GM23338 (cell line): Measurements from ENCODE around the gene DDX21. TPM values are rescaled to one million over a fixed set of nuclear protein-coding genes. Genes with fewer than 3 reads are reported as not detected.

Experiments
- ATAC-seq: fragments of 200-7000 bp; cut with Tn5 transposase; 3 replicates; pipeline ENCODE4 v1.9.1; 2020
- DNase-seq: peaks from one replicate; pipeline ENCODE4 v3.0.0-alpha.2; 2015; ENCODE audit warnings: low spot score
- H2AFZ ChIP-seq: fragments of 200-600 bp; sonication (generic); 2 replicates; pipeline ENCODE4 v1.8.0; 2016; ENCODE audit warnings: antibody characterized with exemption, mild to moderate bottlenecking, moderate library complexity
- H3F3A ChIP-seq: fragments of 200-600 bp; sonication (generic); replicated peaks from 2 replicates; pipeline ENCODE4 v1.8.0; 2017; ENCODE audit warnings: antibody characterized with exemption, mixed run types, low read depth
- H3K27ac ChIP-seq: fragments of 200-600 bp; sonication (generic); 2 replicates; pipeline ENCODE4 v1.6.1; 2016; ENCODE audit warnings: low read depth
- H3K27me3 ChIP-seq: fragments of 200-600 bp; sonication (generic); 2 replicates; pipeline ENCODE4 v1.8.0; 2016; ENCODE audit warnings: mild to moderate bottlenecking, mixed run types, moderate library complexity; ENCODE audit not compliant: insufficient read depth
- H3K36me3 ChIP-seq: fragments of 200-600 bp; sonication (generic); 2 replicates; pipeline ENCODE4 v1.8.0; 2016; ENCODE audit warnings: mild to moderate bottlenecking; ENCODE audit not compliant: insufficient read depth
- H3K4me1 ChIP-seq: fragments of 200-600 bp; sonication (generic); 2 replicates; pipeline ENCODE4 v1.8.0; 2016; ENCODE audit warnings: mild to moderate bottlenecking, moderate library complexity; ENCODE audit not compliant: insufficient read depth
- H3K4me2 ChIP-seq: fragments of 200-600 bp; sonication (generic); 2 replicates; pipeline ENCODE4 v1.7.1; 2017; ENCODE audit warnings: mixed run types
- H3K4me3 ChIP-seq: fragments of 200-600 bp; sonication (generic); 2 replicates; pipeline ENCODE4 v1.6.1; 2016; ENCODE audit warnings: mixed run types
- H3K79me2 ChIP-seq: fragments of 200-600 bp; sonication (generic); replicated peaks from 2 replicates; pipeline ENCODE4 v1.8.0; 2017; ENCODE audit warnings: mild to moderate bottlenecking; ENCODE audit not compliant: insufficient read depth
- H3K9me2 ChIP-seq: fragments of 200-600 bp; sonication (generic); 2 replicates; pipeline ENCODE4 v1.8.0; 2017; ENCODE audit not compliant: insufficient read depth
- H4K20me1 ChIP-seq: fragments of 200-600 bp; sonication (generic); replicated peaks from 2 replicates; pipeline ENCODE4 v1.8.0; 2017; ENCODE audit warnings: mild to moderate bottlenecking; ENCODE audit not compliant: insufficient read depth
- H3K27ac Mint-ChIP-seq: 2 replicates; pipeline ENCODE4 v1.8.0; 2020; ENCODE audit warnings: inconsistent platforms, mild to moderate bottlenecking, moderate library complexity, mixed read lengths
- H3K27me3 Mint-ChIP-seq: 3 replicates; pipeline ENCODE4 v1.8.0; 2022; ENCODE audit warnings: low read depth, mild to moderate bottlenecking, moderate library complexity, mixed read lengths, inconsistent platforms; ENCODE audit not compliant: insufficient read depth, poor library complexity
- H3K36me3 Mint-ChIP-seq: 3 replicates; pipeline ENCODE4 v1.8.0; 2021; ENCODE audit warnings: low read depth, mild to moderate bottlenecking, inconsistent platforms, moderate library complexity, mixed read lengths
- H3K4me1 Mint-ChIP-seq: 3 replicates; pipeline ENCODE4 v1.8.0; 2020; ENCODE audit warnings: mild to moderate bottlenecking, inconsistent platforms, mixed read lengths
- H3K4me3 Mint-ChIP-seq: 3 replicates; pipeline ENCODE4 v1.8.0; 2021; ENCODE audit warnings: moderate library complexity, mild to moderate bottlenecking, inconsistent platforms, mixed read lengths
- H3K9me3 Mint-ChIP-seq: 3 replicates; pipeline ENCODE4 v1.8.0; 2020; ENCODE audit warnings: moderate library complexity, mild to moderate bottlenecking, inconsistent platforms, mixed read lengths
- CREB1 ChIP-seq: fragments of 250-450 bp; sonication (Bioruptor Pico); IDR thresholded peaks from 2 replicates; pipeline ENCODE4 v1.5.0; 2020; ENCODE audit warnings: low read depth, mild to moderate bottlenecking, moderate library complexity
- EZH2 ChIP-seq: fragments of 200-600 bp; sonication (generic); IDR thresholded peaks from one replicate; pipeline ENCODE4 v1.8.0; 2017; ENCODE audit warnings: antibody characterized with exemption, mild to moderate bottlenecking, low read depth; ENCODE audit not compliant: unreplicated experiment
- JUNB ChIP-seq: IDR thresholded peaks from one replicate; pipeline ENCODE4 v1.6.1; 2016; ENCODE audit warnings: antibody characterized with exemption; ENCODE audit not compliant: unreplicated experiment
- NANOG ChIP-seq: IDR thresholded peaks from 2 replicates; pipeline ENCODE4 v1.6.1; 2016; ENCODE audit warnings: antibody characterized with exemption, borderline replicate concordance
- REST ChIP-seq: IDR thresholded peaks from one replicate; pipeline ENCODE4 v1.6.1; 2018; ENCODE audit warnings: antibody characterized with exemption; ENCODE audit not compliant: unreplicated experiment
- STAT1 ChIP-seq: IDR thresholded peaks from one replicate; pipeline ENCODE4 v1.6.1; 2016; ENCODE audit warnings: antibody characterized with exemption; ENCODE audit not compliant: unreplicated experiment
- ZNF331 ChIP-seq: fragments of 250-450 bp; sonication (Bioruptor Pico); IDR thresholded peaks from 2 replicates; pipeline ENCODE4 v1.5.0; 2020; ENCODE audit warnings: low read depth, mild to moderate bottlenecking, moderate library complexity
- ZNF462 ChIP-seq: fragments of 250-450 bp; sonication (Bioruptor Pico); IDR thresholded peaks from 2 replicates; pipeline ENCODE4 v1.5.0; 2020; ENCODE audit warnings: mild to moderate bottlenecking, moderate library complexity
- polyA plus RNA-seq: library from polyadenylated mRNA; unstranded; fragments of >200 nt; fragmentation: Nextera tagmentation; extraction: Ambion mirVana; gene quantifications from 2 replicates; pipeline ENCODE4 v1.2.1, GENCODE V29; 2016
- total RNA-seq: library from RNA; depleted of rRNA; stranded (reverse); fragments of >200 nt; shearing (Covaris generic); gene quantifications from 2 replicates; pipeline ENCODE4 v1.2.3, GENCODE V29; 2014

DDX21 gene
- total and polyA plus RNA-seq, 2 experiments from 2014 or later: 138 to 209 TPM

DNA sequence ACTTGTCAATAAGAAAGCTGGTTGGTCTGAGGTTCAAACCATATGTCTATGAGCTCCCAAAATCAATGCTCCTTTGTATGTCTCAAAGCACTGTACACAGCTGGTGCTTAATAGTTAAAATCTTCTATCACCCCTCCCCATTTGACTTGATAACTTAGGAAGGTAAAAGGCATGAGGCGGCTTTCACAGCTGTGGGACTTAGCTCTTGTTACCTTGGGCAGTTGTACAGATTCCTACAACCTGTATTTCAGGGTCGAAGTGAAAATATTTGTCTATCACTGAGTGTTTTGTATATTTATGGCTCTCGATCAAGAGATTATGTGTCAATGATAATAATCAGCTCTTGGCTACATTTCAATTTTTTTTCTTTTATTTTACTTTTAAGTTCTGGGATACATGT is 31.6 kb downstream of the DDX21 start (continued):
- TF ChIP-seq ZNF462 (no peak), REST (no peak), JUNB (no peak), NANOG (no peak)

DNA sequence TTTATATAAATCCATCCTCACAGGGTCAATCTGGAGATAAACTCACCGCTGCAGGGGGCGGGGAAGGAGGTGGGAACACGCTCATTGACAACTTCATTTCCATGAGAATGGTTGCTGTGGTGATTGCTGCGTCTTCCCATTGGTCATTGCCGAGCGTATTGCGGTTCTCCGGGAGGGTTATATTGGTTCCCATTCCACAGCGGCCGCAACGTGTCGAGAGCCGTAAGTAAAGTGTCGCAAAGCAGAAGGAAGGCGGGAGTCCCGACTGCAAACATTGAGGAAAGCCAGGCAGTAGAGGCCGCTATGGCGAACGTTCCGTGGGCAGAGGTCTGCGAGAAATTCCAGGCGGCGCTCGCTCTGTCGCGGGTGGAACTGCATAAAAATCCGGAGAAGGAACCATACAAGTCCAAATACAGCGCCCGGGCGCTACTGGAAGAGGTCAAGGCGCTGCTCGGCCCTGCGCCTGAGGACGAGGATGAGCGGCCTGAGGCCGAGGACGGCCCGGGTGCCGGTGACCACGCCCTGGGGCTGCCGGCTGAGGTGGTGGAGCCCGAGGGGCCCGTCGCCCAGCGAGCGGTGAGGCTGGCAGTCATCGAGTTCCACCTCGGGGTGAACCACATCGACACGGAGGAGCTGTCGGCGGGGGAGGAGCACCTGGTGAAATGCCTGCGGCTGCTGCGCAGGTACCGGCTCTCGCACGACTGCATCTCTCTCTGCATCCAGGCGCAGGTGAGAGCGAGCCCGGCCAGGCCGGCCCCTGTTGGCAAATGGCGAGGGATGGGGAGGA is 32.8 kb downstream of the DDX21 start, which contains the start of gene KIFBP:
Gene KIFBP, plus strand, starts transcription at position 274 of the 787 bp plus-strand sequence. Its CDS starts 30 bp downstream, at position 304.
- no peaks in the 10 kb centered on the region for H3K9me2 ChIP-seq
- peaks cover 45% of the 10 kb centered on the region for H3K79me2 ChIP-seq
- Mint-ChIP-seq H3K4me3 (peak within 1 kb of the TSS; percentile 92), H3K27ac (peak within 1 kb of the TSS; percentile 98), H3K36me3 (peaks cover 24% of the 10 kb centered on the region), H3K4me1 (peaks cover 15% of the 10 kb centered on the region), H3K27me3 (peaks cover 7% of the 10 kb centered on the region), H3K9me3 (no peaks in the 10 kb centered on the region)
- no peaks in the 10 kb centered on the region; the same call in none of the 2 replicates for H4K20me1 ChIP-seq
- H3K27me3 ChIP-seq: no peaks in the 10 kb centered on the region
- peak within 1 kb of the TSS; percentile 77; the same call in 1 of the 2 replicates for H2AFZ ChIP-seq
- peak; percentile 84 for ATAC-seq
- 0 out of 2 replicates have a peak, but pooled peaks cover 4% of the 10 kb centered on the region for H3F3A ChIP-seq
- H3K36me3 ChIP-seq: peaks cover 18% of the 10 kb centered on the region
- DNase-seq: peak; percentile 99
- H3K4me1 ChIP-seq: peaks cover 9% of the 10 kb centered on the region; the same call in 1 of the 2 replicates
- H3K4me3 ChIP-seq: peak within 1 kb of the TSS; percentile 63
- H3K27ac ChIP-seq: peak within 1 kb of the TSS; percentile 22
- peak within 1 kb of the TSS; percentile 92 for H3K4me2 ChIP-seq
- TF ChIP-seq JUNB: no peak
- 0 out of 2 replicates have a peak, but pooled peaks have one; percentile 50 for TF ChIP-seq CREB1 (CRISPR knock-in tag)
- no peak for TF ChIP-seq EZH2
- peak; percentile 13 for TF ChIP-seq REST
- TF ChIP-seq STAT1: no peak
- no peak for TF ChIP-seq ZNF331
